ENCODE results near the gene TCF23.

- TF ChIP-seq, protein P1, sequence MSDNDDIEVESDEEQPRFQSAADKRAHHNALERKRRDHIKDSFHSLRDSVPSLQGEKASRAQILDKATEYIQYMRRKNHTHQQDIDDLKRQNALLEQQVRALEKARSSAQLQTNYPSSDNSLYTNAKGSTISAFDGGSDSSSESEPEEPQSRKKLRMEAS (IDR thresholded peaks at IDR 0.05): no peak
- TF ChIP-seq RAD21 (IDR thresholded peaks at IDR 0.05) (no peak), CTCF (IDR thresholded peaks at IDR 0.05; ENCODE audit: low read depth, low read length, missing input control) (no peak), ATF3 (IDR thresholded peaks at IDR 0.05) (no peak), EGR1 (IDR thresholded peaks at IDR 0.05; ENCODE audit: low read depth in 2 of 2) (no peak), YY1 (IDR thresholded peaks at IDR 0.05) (no peak)
Measured at GRCh38 chr2:27159271-27159670, 10.5 kb downstream of the TCF23 start.

Measured in liver (tissue), 3 donors.